ENCODE measurements around the gene FLNC.
A peak's percentile ranks its signal among the peaks of the same experiment; 100 is the strongest.

FLNC gene

DNA sequence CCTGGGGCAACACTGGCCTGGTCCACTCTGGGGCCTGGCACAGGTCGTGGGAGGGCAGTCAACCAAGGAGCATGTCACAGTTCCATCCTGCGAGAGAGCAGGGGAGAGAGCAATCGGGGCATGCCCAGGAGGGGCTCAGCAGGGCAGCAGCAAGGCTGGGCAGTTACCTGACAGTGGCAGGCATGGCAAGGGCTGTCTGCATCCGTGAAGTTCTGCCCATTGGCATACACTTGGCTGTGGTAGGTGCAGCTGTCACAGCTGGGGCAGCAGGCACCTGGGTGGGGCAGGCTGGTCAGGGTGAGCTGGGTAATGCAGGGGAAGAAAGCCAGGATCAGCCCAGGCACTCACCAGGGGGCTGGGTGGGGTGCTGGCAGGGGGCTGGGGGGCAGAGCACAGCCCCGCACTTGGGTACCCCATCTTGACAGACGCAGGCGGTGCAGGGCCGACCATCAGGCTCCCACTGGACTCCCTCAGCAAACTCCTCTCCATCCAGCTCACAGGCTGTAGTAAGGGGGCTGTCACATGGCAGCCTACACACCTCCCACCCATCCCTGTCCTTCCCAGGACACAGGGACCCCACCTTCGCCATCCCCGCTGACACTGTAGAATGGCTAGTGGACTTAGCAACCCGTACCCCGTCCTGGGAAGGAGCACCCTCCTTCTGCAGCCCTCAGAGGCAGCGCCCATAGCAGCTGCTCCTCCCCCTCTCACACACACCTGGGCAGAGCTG is 62.5 kb downstream of the FLNC start:
- no peak for DNase-seq (ENCODE audit: low read depth, low spot score)

DNA sequence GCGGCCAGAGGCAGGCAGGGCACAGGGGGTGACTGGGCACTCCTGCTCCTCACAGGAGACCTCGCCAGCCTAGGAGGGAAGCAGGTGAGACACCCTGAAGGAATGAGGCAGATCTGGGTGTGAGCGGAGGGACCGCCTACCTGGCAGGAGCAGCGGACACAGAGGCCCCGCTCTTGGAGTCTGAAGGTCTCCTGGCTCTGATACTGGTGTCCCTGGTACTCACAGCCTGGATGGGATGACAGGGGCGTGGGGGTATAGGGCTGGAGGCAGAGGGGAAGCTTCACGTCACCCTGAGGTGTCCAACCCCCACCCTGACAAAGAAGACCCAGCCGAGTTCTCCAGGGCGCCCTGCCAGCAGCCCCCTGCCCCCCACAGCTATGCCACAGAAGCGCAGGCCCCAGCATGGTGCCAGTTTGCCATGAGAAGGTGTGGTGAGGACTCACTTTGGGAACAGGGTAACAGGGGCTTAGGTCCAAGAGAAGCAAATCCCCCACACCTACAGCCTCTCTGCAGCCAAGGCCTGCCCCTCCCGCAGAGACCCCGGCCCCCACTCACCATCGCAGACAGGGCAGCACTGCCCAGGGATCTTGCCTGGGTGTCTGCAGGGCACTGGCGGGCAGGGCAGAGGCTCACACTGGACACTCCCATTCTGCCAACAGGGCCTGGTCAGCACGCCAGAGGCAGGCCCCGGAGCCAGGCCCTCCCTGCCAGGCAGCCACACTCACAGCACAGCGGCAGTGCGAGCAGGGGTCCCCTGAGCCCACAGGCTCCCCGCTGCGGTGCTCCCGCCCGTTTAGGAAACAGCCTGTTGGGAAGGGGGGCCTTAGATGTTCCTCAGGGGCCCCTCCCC is 63.3 kb downstream of the FLNC start:
- no peak for DNase-seq (ENCODE audit: low read depth, low spot score)

DNA sequence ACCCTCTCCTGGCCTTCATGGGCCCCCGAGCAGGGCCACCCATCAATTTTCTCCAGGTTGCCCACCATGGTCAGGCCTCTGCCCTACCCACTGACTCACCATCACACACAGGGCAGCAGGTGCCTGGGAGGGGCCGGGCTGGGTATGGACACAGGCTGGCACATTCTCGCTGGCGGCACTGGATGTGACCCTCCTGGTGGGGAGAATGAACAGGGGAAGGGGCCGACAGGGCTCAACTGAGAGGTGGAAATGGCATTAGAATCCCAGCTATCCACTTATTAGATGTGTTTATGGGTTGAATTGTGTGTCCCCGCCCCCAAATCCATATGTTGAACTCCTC is 63.9 kb downstream of the FLNC start:
- no peak for DNase-seq (ENCODE audit: low read depth, low spot score)

DNA sequence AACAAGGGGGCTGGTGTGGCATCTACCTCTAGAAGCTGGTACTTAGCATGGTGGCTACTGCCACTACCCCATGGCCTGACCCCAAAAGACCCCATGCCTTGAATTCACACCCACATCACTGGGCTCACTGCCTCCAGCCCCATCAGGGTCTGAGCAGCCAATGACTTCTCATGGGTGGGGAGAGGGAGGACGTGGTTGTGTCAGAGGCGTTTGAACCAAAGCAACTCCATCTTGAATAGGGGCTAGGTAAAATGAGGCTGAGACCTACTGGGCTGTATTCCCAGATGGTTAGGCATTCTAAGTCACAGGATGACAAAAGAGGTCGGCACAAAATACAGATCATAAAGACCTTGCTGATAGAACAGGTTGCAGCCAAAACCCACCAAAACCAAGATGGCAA is 65.1 kb downstream of the FLNC start:
- no peak for DNase-seq (ENCODE audit: low read depth, low spot score)

DNA sequence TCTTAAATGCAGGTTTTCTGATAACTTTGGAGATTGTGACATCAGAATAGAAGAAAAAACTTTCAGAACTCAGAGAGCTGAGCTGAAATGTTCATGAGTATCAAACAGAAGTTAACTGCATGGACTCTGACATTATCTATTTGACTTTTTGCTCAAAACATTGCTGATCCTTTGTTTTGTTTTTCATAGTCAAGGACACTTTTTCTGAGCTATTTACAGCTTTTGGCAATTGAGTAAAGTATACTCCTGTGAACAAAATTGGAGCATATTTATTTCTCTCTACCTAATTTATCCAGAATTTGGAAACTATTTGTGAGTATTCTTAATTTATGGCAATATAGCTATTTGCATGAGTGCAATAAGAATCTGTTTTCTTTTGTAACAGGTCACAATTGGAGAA is 69.2 kb downstream of the FLNC start:
- DNase-seq (ENCODE audit: low read depth, low spot score) = no peak

DNA sequence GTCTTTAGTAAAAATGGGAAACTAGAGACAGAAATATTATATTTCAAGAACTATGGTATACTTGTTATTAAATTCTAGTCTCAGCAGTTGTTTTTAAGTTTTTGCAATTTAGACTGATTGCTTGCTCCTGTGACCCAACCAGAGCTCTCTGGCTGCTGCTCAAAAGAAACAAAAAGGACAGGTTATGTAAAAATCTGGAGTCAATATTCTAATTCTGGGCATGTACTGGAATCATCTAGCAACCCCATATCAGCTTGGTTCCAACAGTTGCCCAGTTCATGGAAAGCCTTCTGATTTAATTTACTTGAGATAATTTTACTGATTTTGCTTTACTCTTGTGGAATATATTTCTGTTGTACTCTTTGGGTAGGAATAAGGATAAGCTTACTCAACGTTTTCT is 70.0 kb downstream of the FLNC start:
- no peak for DNase-seq (ENCODE audit: low read depth, low spot score)

DNA sequence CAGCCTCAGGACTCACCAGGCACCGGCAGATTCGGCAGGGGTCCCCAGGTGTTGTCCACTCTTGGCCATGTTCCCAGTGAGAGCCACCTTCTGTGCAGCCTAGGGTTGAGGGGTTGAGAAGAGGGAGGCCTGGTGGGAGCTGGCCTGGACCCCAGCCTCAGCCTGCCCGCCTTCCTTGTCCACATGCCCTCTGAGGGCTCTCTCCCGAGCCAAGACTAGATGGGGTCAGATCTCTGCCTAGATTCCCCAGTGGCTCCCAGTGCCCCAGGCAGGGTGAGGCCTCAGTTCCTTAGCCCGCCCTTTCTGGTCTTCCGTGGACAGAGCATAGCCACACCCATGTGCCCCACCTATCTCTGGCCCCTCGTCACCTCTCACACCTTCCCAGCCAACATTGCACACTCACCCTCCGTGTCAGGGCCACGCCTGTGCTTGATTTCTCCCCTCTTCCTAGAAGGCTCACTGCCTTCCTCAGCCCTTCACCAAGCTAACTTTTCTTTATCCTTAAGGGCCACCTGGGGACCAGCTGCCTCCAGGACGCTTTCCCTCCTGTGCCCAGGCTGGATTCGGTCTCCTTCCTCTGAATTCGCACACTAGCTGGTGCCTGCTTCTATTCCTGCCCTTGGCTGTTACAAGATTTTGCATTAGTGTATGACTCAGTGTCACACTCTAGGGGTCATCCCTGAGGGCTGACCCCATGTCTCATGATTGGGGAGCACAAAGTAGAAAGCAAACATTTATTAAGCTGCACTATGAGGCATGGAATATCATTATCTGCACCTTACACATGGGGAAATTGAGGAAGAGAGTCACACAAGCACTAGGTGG is 72.8 kb downstream of the FLNC start:
- no peak for DNase-seq (ENCODE audit: low read depth, low spot score)

DNA sequence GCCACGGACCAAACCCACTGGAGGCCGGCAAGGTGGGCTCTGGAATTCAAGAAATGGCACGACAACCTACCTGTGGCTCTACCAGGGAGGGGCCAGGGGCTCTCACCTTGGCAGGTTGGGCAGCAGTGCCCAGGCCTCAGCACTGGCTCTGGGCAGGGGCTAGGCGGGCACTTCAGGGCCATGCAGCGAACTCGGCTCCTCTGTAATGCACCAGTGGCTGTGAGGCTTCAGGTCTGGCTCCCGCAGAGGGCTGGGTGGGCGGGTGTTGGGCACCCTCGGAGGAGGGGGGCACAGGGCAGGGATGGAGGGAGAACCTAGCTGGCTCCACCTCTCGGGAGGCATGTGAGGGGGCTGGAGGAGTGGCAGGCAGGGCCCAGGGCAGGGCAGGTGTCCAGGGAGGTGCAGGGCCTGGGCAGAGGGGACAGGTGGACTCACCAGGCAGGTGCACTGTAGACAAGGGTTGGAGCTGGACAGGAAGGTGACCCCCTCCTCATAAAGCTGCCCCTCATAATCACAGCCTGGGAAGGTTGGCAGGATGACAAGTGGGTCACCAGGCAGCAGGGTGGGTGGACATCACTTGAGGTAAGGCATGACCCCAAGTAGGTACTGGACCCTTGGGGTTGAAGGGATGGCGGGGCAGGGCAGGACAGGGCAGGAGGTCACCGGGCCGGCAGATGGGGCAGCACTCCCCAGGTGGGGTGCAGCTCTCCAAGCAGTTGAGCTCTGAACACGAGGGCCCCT is 73.6 kb downstream of the FLNC start:
- DNase-seq (ENCODE audit: low read depth, low spot score) = no peak

DNA sequence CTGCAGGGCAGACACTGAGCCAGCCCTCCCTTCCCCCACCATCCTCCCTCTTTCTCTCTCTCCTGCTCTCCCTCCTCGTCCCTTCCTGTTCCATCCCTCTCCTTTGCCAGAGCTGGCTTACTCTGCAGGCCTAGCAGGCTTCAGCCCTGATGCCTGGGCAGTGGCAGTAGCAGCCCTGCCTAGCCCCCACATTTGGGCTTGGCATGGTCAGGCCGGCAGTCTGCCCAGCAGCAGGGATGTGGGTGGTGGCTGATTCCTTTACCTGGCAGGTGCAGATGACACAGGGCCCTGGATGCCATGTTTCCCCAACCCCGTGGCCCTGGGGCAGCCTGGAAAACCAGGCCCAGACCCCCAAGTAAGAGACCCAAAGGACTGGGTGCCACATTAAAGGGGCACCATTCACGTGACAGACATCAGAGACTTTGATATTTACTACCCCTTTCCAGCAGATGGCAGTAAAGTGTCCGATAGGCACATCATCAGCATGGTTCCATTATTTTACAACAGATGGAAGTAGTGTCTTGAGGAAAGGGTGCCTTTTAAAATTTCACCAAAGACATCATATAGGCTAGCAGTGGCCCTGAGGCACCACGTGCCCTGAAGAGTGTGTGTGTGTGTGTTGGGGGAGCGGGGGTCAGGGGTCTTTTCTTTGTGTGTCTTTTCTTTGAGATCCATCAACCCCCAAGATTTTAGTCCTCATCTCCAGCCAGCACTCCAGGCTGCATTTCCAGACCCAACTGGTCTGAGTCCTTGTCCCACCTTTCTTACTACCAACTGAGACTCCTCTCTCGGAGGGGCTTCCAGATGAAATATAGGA is 74.4 kb downstream of the FLNC start:
- peak; percentile 15 for DNase-seq (ENCODE audit: low read depth, low spot score)

DNA sequence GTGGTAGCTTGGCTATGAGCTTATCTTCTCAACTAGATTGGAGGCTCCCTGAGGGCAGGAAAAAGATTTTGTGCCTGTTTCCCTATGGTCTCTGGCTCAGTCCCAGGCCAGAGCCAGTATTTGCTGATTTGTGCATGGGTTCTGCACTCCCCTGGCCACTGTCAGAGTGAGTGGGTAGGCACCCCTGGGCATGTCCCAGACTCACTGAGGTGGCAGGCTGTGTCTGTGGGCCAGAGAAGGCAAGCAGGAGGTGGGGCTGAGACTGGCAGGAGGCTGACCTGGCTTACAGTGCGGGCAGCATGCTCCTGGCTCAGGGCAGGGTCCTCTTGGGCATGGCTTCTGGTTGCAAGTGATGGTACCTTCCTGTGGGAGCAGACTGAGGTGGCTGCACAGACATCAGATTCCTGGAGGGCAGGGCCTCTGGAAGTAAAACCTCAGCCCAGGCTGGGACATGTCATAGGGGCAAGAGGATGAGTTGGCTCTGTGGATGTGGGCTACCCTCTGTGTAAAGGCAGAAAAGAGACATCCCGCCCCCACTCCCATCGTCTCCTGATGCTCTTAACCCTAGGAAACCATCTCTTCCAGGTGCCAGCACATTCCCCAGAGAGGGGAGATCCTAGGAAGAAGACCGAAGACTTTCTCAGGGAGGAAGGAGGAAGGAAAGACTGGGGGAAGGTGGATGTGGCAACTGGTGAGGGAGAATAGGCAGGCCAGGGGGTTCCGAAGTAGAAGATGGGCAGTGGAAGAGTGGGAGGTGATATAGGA is 76.0 kb downstream of the FLNC start:
- no peak for DNase-seq (ENCODE audit: low read depth, low spot score)

DNA sequence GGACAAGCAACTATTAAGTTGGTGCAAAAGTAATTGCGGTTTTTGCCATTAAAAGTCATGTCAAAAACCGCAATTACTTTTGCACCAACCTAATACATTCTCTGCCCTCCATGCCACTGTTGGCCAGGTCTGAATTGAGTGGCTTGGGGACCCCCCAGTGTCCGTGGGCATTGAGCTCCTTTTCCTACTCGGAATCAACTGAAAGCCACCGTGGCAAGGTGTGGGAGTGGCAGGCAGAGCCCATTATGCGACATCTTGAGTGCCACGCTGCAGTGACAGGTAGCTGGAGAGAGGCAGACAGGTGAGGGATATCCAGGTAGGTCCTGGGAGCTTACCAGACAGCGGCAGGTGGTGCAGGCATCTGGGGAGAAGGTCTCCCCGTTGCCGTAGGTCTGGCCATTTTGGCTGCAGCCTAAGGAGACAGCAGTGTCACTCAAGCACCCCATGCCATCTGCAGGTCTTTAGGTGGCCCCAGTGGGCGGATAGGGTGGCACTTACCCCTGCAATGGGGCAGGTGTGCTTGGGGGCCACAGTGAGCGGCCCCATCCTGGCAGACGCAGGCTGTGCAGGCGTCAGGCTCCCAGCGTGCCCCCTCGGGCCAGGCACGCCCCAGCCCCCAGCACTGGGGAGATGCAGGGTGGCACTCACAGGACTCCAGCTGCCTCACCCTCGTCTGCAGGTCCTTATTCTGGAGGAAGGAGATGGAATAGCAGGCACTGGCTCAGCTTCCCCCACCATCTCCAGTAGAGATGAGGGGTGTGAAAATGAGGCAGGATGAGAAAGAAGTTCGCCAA is 76.8 kb downstream of the FLNC start:
- DNase-seq (ENCODE audit: low read depth, low spot score) = no peak

Data from smooth muscle cell of the brain vasculature (primary cell).